Upper lobe of left lung (tissue), 6 donors: ENCODE data around the gene DCUN1D1. TPM values are rescaled to one million over a fixed set of nuclear protein-coding genes. Genes with fewer than 3 reads are reported as not detected.

Source experiments
- ATAC-seq, 2 donors: fragments of 200-7000 bp; cut with Tn5 transposase; one replicate each; pipeline ENCODE4 v1.9.1; 2022; ENCODE audit warnings: mild to moderate bottlenecking in 2 of 2, moderate library complexity in 2 of 2; ENCODE audit not compliant: low FRiP score in 2 of 2
- DNase-seq, 2 donors: peaks; one replicate each; pipeline ENCODE4 v3.0.0-alpha.2; 2019 to 2020
- H3K27ac ChIP-seq, 4 donors: fragments of 200-600 bp; sonication (generic); one replicate each; pipeline ENCODE4 v1.5.1; 2016 to 2019
- H3K27me3 ChIP-seq, 4 donors: fragments of 200-600 bp; sonication (generic); one replicate each; pipeline ENCODE4 v1.5.1; 2017 to 2019
- H3K36me3 ChIP-seq, 4 donors: fragments of 200-600 bp; sonication (generic); one replicate each; pipeline ENCODE4 v1.5.1; 2016 to 2019
- H3K4me1 ChIP-seq, 4 donors: fragments of 200-600 bp; sonication (generic); one replicate each; pipeline ENCODE4 v1.5.1; 2018 to 2019
- H3K4me3 ChIP-seq, 4 donors: fragments of 200-600 bp; sonication (generic); one replicate each; pipeline ENCODE4 v1.5.1; 2017 to 2019; ENCODE audit warnings: mild to moderate bottlenecking in 2 of 4, moderate library complexity in 1 of 4
- H3K9me3 ChIP-seq, 4 donors: fragments of 200-600 bp; sonication (generic); one replicate each; pipeline ENCODE4 v1.5.1; 2018 to 2019
- EP300 ChIP-seq, 4 donors: sonication (generic); formaldehyde crosslinking; IDR thresholded peaks; one replicate each; pipeline ENCODE4 v1.5.1; 2017; ENCODE audit warnings: antibody characterized with exemption in 4 of 4, control low read depth in 2 of 4
- POLR2A ChIP-seq, 4 donors: fragments of 450-650 bp; IDR thresholded peaks; one replicate each; pipeline ENCODE4 v1.5.1; 2016 to 2017; ENCODE audit warnings: antibody characterized with exemption in 4 of 4, mild to moderate bottlenecking in 2 of 4
- POLR2AphosphoS5 ChIP-seq, 2 donors: sonication (generic); formaldehyde crosslinking; IDR thresholded peaks; one replicate each; pipeline ENCODE4 v1.5.1; 2017; ENCODE audit warnings: antibody characterized with exemption in 2 of 2
- WGBS, 2 donors: methylation state at CpG; one replicate each; pipeline ENCODE4 v1.1.5; 2017 to 2018; 5-methylcytosine and 5-hydroxymethylcytosine counted together
- total RNA-seq, 6 donors: library from RNA; depleted of rRNA in 4 of 6; stranded (reverse); fragments of >200 nt in 4 of 6; gene quantifications; one replicate each; pipeline versions ENCODE4 v1.1.0 to v1.2.1, GENCODE V29; 2016 to 2021
- TF ChIP-seq, protein P1 (sequence below), 6 experiments: fragments of 450-650 bp in 4 of 6; fragments of 200-600 bp in 2 of 6; sonication (generic) in 2 of 6; IDR thresholded peaks; one replicate each; pipeline ENCODE4 v1.5.1; 2016 to 2019; ENCODE audit warnings: antibody characterized with exemption in 6 of 6
- donor health status: DM: no; HTN: no; CAD: no; lungs with moderate emphysema.
- donor health status: DM: no; HTN: yes; CAD: no; lungs with severe emphysema.

The DCUN1D1 gene
- total RNA-seq, 6 donors from 2014 or later, result 9.9 to 46.1 (median 27.2) TPM

- 92 to 97% methylated on average over 3 of the region's 3 CpGs for WGBS, 2 donors
- TF ChIP-seq POLR2AphosphoS5 (IDR thresholded peaks at IDR 0.05) (no peak), EP300 (IDR thresholded peaks at IDR 0.05) (no peak), POLR2A (IDR thresholded peaks at IDR 0.05) (no peak)
- TF ChIP-seq, protein P1, sequence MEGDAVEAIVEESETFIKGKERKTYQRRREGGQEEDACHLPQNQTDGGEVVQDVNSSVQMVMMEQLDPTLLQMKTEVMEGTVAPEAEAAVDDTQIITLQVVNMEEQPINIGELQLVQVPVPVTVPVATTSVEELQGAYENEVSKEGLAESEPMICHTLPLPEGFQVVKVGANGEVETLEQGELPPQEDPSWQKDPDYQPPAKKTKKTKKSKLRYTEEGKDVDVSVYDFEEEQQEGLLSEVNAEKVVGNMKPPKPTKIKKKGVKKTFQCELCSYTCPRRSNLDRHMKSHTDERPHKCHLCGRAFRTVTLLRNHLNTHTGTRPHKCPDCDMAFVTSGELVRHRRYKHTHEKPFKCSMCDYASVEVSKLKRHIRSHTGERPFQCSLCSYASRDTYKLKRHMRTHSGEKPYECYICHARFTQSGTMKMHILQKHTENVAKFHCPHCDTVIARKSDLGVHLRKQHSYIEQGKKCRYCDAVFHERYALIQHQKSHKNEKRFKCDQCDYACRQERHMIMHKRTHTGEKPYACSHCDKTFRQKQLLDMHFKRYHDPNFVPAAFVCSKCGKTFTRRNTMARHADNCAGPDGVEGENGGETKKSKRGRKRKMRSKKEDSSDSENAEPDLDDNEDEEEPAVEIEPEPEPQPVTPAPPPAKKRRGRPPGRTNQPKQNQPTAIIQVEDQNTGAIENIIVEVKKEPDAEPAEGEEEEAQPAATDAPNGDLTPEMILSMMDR (IDR thresholded peaks at IDR 0.05), result no peak
- DNase-seq, result no peak
- Histone ChIP-seq H3K36me3 (peaks cover 42 to 71% (median 52%) of the 10 kb centered on the region in 4 donors), H3K4me3 (no peak overlapping the region), H3K27me3 (no peaks in the 10 kb centered on the region), H3K27ac (no peak overlapping the region), H3K4me1 (no peaks in the 10 kb centered on the region), H3K9me3 (no peaks in the 10 kb centered on the region)
- no peak for ATAC-seq
Measured at GRCh38 chr3:183018421-183019192, 38.3 kb upstream of the DCUN1D1 start.

DNA sequence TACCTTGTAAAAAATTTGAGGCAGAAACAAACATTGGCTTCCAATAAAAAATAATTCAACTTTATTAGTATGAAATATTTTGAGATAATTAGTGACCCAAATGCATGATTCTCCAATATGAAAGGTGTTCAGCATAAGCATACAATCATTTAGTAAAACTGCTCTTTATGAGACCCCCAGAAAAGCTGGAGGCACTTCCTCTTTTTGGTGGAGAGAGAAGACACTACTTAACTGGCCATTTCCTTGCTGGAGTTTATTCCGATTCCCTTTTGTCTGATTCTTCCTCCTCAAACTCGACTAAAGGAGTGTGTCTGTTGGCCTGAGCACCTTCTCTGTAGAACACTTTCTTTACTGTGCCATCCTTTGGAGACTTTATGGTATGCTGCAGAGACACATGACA lies 34.8 kb upstream of the DCUN1D1 start:
- H3K27ac ChIP-seq, result no peak overlapping the region
- no peaks in the 10 kb centered on the region for H3K4me1 ChIP-seq
- no peaks in the 10 kb centered on the region for H3K9me3 ChIP-seq
- DNase-seq (no peak), ATAC-seq (no peak)
- H3K27me3 ChIP-seq, result no peaks in the 10 kb centered on the region
- peaks cover 22 to 55% (median 31%) of the 10 kb centered on the region in 4 donors for H3K36me3 ChIP-seq
- H3K4me3 ChIP-seq, result no peak overlapping the region
- TF ChIP-seq EP300 (IDR thresholded peaks at IDR 0.05) (no peak), POLR2A (IDR thresholded peaks at IDR 0.05) (no peak)
- 64 to 80% methylated on average over 2 of the region's 2 CpGs for WGBS, 2 donors

GRCh38 chr3:183013856-183014255 lies 33.5 kb upstream of the DCUN1D1 start:
- Histone ChIP-seq H3K36me3 (peaks cover 10 to 42% (median 20%) of the 10 kb centered on the region in 4 donors), H3K4me1 (no peaks in the 10 kb centered on the region), H3K9me3 (no peaks in the 10 kb centered on the region), H3K27me3 (no peaks in the 10 kb centered on the region), H3K4me3 (no peak overlapping the region), H3K27ac (no peak overlapping the region)
- ATAC-seq, result no peak
- TF ChIP-seq POLR2A (IDR thresholded peaks at IDR 0.05) (no peak), EP300 (IDR thresholded peaks at IDR 0.05) (no peak), POLR2AphosphoS5 (IDR thresholded peaks at IDR 0.05) (no peak)
- TF ChIP-seq, protein P1 (IDR thresholded peaks at IDR 0.05), result no peak
- WGBS, 2 donors, result 84 to 91% methylated on average over 6 of the region's 6 CpGs
- DNase-seq, result no peak

DNA sequence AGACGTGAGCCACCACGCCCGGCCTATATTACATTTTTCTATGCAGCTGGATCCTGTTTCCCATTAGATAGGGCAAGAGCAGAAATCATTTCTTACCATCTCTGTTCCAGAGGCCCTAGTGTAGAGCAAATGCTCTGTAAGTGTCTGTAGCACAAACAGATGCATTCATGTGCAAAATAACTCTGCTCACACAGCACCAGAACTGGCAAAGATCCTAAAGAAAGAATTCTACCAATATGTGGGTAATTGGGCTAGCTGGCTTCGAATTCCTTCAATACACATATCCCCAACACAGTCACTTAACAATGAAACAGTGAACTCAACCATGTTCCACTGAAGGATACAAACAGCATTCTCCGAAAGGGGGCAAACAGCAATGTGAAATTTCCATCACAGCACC lies 32.7 kb upstream of the DCUN1D1 start:
- Histone ChIP-seq H3K36me3 (peaks cover 8 to 38% (median 19%) of the 10 kb centered on the region in 4 donors), H3K27ac (no peak overlapping the region), H3K9me3 (no peaks in the 10 kb centered on the region), H3K4me3 (no peak overlapping the region), H3K4me1 (no peaks in the 10 kb centered on the region), H3K27me3 (no peaks in the 10 kb centered on the region)
- TF ChIP-seq POLR2AphosphoS5 (IDR thresholded peaks at IDR 0.05) (no peak), POLR2A (IDR thresholded peaks at IDR 0.05) (no peak), EP300 (IDR thresholded peaks at IDR 0.05) (no peak)
- TF ChIP-seq, protein P1 (IDR thresholded peaks at IDR 0.05), result no peak
- DNase-seq (no peak), ATAC-seq (no peak)
- WGBS, 2 donors, result 94 to 98% methylated on average over 5 of the region's 5 CpGs

DNA sequence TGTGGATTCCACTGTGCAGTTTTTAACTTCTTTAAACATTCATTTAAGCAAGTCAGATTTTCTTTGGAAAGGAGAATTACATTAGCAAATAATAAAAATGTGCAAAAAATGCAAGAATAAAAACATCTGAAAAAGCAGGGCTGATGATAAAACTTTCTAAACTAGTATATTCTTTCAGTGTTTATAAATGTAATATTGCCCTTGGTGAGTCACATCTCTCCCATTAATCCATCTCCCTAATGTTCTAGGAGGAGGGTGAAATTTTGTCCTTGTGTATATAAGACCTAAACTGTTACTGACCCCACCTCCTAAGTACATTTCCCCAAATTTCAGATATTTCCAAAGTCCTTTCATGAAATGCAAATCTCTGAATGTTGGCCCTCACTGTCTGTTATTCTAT lies 28.5 kb upstream of the DCUN1D1 start:
- H3K4me3 ChIP-seq, result no peak overlapping the region
- ATAC-seq, result no peak
- DNase-seq, result no peak
- no peaks in the 10 kb centered on the region for H3K4me1 ChIP-seq
- H3K27ac ChIP-seq, result no peak overlapping the region
- H3K36me3 ChIP-seq, result peaks cover 0 to 10% (median 3%) of the 10 kb centered on the region in 4 donors
- H3K27me3 ChIP-seq, result no peaks in the 10 kb centered on the region
- H3K9me3 ChIP-seq, result no peaks in the 10 kb centered on the region
- TF ChIP-seq, protein P1 (IDR thresholded peaks at IDR 0.05), result no peak
- TF ChIP-seq POLR2AphosphoS5 (IDR thresholded peaks at IDR 0.05) (no peak), EP300 (IDR thresholded peaks at IDR 0.05) (no peak), POLR2A (IDR thresholded peaks at IDR 0.05) (no peak)
